ENCODE results near the gene WDR77. TPM values are rescaled to one million over a fixed set of nuclear protein-coding genes. Genes with fewer than 3 reads are reported as not detected.

WDR77 gene
- total and polyA plus RNA-seq, 9 of the 15 experiments (the other 6 are each of a cell fraction or from before 2014, with no cell fraction given), result 20.6 to 160 (median 75.3) TPM

DNA sequence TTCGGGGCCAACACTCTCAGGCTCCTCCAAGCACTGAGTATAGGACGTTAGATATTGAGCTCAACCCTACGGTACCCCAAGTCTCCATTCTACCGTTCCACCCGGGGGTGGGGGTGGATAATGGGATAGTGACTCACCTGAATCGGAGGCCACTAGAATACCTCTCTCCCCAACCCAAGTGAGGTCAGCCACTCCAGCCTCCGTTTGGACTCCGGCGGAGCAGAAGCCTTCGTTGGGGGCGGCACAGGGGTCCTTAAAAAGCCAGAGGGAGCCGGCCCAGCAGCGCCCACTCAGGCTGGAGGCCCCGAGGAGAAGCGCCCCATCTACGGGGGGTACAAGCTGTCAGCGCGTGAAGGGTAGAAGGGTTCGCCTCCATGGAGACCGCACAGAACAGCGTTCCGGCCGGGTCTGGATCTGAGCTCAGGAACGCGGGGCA is 556 bp downstream of the WDR77 start (continued):
- TF ChIP-seq, protein P1, sequence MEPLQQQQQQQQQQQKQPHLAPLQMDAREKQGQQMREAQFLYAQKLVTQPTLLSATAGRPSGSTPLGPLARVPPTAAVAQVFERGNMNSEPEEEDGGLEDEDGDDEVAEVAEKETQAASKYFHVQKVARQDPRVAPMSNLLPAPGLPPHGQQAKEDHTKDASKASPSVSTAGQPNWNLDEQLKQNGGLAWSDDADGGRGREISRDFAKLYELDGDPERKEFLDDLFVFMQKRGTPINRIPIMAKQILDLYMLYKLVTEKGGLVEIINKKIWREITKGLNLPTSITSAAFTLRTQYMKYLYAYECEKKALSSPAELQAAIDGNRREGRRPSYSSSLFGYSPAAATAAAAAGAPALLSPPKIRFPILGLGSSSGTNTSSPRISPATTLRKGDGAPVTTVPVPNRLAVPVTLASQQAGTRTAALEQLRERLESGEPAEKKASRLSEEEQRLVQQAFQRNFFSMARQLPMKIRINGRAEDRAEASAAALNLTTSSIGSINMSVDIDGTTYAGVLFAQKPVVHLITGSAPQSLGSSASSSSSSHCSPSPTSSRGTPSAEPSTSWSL (CRISPR knock-in tag; IDR thresholded peaks at IDR 0.05; ENCODE audit: borderline replicate concordance), result no peak
- no peak for TF ChIP-seq STAT5A (IDR thresholded peaks at IDR 0.05; ENCODE audit: borderline replicate concordance, low read length)
- no peak for TF ChIP-seq ZNF347 (CRISPR knock-in tag; IDR thresholded peaks at IDR 0.05; ENCODE audit: low read depth)
- no peak for TF ChIP-seq ILK (tag; IDR thresholded peaks at IDR 0.05; ENCODE audit: borderline replicate concordance, low read depth)
- peak; percentile 27; the same call in 1 of the 2 replicates for TF ChIP-seq SMARCA4 (IDR thresholded peaks at IDR 0.05)
- TF ChIP-seq ELK1 (CRISPR knock-in tag; IDR thresholded peaks at IDR 0.05), result no peak
- no peak for TF ChIP-seq KHSRP (IDR thresholded peaks at IDR 0.05)
- peak; percentile 47; the same call in 1 of the 2 replicates for TF ChIP-seq ZC3H4 (CRISPR knock-in tag; IDR thresholded peaks at IDR 0.05; ENCODE audit: borderline replicate concordance)
- no peak for TF ChIP-seq ZNF766 (CRISPR knock-in tag; conservative IDR thresholded peaks at IDR 0.05)
- 0 out of 2 replicates have a peak, but pooled peaks have one; percentile 24 for TF ChIP-seq ZNF12 (CRISPR knock-in tag; IDR thresholded peaks at IDR 0.05)
- 0 out of 2 replicates have a peak, but pooled peaks have one; percentile 43 for TF ChIP-seq LCOR (CRISPR knock-in tag; IDR thresholded peaks at IDR 0.05)
- TF ChIP-seq ARID1B (IDR thresholded peaks at IDR 0.05), result 0 out of 2 replicates have a peak, but pooled peaks have one; percentile 23
- no peak for TF ChIP-seq MYNN (IDR thresholded peaks at IDR 0.05)
- no peak for TF ChIP-seq MYNN (CRISPR knock-in tag; IDR thresholded peaks at IDR 0.05)
- TF ChIP-seq CREM (IDR thresholded peaks at IDR 0.05; ENCODE audit: low read depth), result no peak; the same call in none of the 2 replicates
- no peak for TF ChIP-seq ZHX1 (conservative IDR thresholded peaks at IDR 0.05; ENCODE audit: low read length)
- TF ChIP-seq, protein P2, sequence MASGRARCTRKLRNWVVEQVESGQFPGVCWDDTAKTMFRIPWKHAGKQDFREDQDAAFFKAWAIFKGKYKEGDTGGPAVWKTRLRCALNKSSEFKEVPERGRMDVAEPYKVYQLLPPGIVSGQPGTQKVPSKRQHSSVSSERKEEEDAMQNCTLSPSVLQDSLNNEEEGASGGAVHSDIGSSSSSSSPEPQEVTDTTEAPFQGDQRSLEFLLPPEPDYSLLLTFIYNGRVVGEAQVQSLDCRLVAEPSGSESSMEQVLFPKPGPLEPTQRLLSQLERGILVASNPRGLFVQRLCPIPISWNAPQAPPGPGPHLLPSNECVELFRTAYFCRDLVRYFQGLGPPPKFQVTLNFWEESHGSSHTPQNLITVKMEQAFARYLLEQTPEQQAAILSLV (tag; IDR thresholded peaks at IDR 0.05), result no peak
- TF ChIP-seq HNRNPUL1 (IDR thresholded peaks at IDR 0.05; ENCODE audit: low read length), result no peak
- no peak for TF ChIP-seq TCFL5 (CRISPR knock-in tag; conservative IDR thresholded peaks at IDR 0.05)
- TF ChIP-seq TCF7L2 (IDR thresholded peaks at IDR 0.05; ENCODE audit: low read depth, low read length), result no peak
- TF ChIP-seq ADNP (tag; IDR thresholded peaks at IDR 0.05), result no peak
